Suprapubic skin (tissue), 3 donors: ENCODE data around the gene HNF1A.

ENCODE experiments used
- CTCF ChIP-seq, 2 donors: fragments of 200-600 bp in 1 of 2; fragments of 450-650 bp in 1 of 2; sonication (generic) in 1 of 2; IDR thresholded peaks; one replicate each; pipeline ENCODE4 v1.5.1; 2016 to 2019; ENCODE audit warnings: antibody characterized with exemption in 2 of 2, mild to moderate bottlenecking in 1 of 2, moderate library complexity in 1 of 2
- EP300 ChIP-seq: sonication (generic); formaldehyde crosslinking; IDR thresholded peaks from one replicate; pipeline ENCODE4 v1.6.1; 2017; ENCODE audit warnings: antibody characterized with exemption
- POLR2A ChIP-seq, 2 donors: fragments of 450-650 bp; IDR thresholded peaks; one replicate each; pipeline ENCODE4 v1.6.1; 2017; ENCODE audit warnings: antibody characterized with exemption in 2 of 2, mild to moderate bottlenecking in 2 of 2, moderate library complexity in 2 of 2

- no peak for TF ChIP-seq CTCF (IDR thresholded peaks at IDR 0.05)
- no peak for TF ChIP-seq POLR2A (IDR thresholded peaks at IDR 0.05)
- no peak for TF ChIP-seq EP300
These were observed 37.8 kb downstream of the HNF1A start, which contains the start of gene C12orf43 for GRCh38 chr12:121015825-121016766.
